VCaP (cell line): Measurements from ENCODE around the gene TNFRSF11A.

Source experiments
- H3K27ac ChIP-seq: fragments of 450-650 bp; 2 replicates; pipeline ENCODE4 v1.5.1; 2017
- TF ChIP-seq, protein P1 (sequence below): fragments of 450-650 bp; conservative IDR thresholded peaks from 2 replicates; pipeline ENCODE4 v1.5.1; 2017; ENCODE audit warnings: mild to moderate bottlenecking, moderate library complexity

Gene TNFRSF11A

DNA sequence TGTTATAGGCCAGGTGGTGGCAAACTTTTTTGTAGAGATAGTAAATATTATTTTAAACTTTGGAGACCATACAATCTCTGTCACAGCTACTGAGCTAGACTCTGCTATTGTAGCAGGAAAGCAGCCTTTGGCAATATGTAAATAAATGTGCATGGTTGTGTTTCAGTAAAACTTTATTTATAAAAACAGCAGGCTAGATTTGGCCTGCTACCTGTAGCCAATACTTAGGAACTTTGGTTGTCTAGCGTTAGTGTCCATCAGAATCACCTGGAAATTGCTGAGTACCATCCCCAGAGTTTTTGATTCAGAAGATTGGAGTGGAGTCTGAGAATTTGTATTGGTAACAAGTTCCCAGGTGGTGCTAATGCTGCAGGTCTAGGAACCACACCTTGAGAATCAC is 23.8 kb upstream of the TNFRSF11A start:
- no peak overlapping the region for H3K27ac ChIP-seq
- TF ChIP-seq, protein P1, sequence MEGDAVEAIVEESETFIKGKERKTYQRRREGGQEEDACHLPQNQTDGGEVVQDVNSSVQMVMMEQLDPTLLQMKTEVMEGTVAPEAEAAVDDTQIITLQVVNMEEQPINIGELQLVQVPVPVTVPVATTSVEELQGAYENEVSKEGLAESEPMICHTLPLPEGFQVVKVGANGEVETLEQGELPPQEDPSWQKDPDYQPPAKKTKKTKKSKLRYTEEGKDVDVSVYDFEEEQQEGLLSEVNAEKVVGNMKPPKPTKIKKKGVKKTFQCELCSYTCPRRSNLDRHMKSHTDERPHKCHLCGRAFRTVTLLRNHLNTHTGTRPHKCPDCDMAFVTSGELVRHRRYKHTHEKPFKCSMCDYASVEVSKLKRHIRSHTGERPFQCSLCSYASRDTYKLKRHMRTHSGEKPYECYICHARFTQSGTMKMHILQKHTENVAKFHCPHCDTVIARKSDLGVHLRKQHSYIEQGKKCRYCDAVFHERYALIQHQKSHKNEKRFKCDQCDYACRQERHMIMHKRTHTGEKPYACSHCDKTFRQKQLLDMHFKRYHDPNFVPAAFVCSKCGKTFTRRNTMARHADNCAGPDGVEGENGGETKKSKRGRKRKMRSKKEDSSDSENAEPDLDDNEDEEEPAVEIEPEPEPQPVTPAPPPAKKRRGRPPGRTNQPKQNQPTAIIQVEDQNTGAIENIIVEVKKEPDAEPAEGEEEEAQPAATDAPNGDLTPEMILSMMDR = no peak

DNA sequence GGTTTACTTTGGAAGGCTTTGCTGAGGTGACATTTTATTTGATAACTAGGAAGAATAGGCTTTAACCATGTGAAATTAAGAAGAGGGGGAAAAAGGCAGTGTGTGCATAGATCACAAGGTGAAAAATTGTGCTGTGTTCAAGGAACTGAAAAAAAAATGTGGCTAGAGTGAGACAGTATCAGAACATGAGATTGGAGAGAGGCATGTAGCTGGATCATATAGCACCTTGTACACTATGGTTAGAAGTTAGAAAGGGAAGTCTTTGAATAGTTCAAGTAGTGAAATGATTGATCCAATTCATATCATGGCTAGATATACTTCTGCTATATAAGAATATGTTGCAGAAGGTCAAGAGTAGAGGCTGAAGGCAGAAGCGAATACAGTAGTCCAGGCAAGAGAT is 12.3 kb upstream of the TNFRSF11A start:
- H3K27ac ChIP-seq = no peak overlapping the region
- TF ChIP-seq, protein P1 = no peak

DNA sequence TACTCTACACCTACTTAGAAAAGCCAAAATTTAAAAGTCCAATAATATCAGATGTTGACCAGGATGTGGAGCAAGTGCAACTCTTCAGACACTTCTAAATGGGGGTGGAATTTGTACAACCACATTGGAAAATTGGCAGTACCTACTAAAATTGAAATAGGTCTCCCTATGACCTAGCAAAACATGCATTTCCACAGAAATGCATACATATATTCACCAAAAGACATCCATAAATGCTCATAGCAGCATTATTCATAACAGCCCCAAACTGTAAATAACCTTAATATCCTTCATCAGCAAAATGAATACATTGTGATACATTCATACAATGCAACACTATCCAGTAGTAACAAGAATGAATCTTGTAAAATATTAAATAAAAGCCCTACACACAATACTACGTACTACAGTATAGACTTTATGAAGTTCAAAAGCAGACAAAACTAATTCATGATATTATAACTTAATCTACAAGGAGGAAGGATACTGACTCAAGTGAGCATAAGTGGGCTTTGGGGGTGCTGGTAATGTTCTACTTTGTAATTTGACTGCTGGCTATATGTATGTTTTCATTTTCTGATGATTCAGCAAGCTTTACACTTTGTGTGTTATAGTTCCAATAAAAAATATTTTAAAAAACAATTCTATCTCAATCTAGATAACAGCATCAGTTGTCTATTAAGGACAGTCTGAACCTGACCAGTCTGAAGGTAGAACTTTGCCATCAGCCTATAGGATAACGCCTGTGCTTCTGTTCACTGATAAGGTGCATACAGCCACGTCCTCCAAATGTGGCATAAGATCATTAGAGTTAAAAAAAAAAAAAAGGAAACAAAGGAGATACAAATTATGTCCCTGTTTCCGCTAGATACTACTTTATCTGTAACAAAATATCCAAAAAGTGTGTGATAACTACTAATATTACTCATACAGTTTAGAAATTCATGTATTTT is 6.6 kb upstream of the TNFRSF11A start:
- no peak overlapping the region for H3K27ac ChIP-seq
- TF ChIP-seq, protein P1 = no peak

DNA sequence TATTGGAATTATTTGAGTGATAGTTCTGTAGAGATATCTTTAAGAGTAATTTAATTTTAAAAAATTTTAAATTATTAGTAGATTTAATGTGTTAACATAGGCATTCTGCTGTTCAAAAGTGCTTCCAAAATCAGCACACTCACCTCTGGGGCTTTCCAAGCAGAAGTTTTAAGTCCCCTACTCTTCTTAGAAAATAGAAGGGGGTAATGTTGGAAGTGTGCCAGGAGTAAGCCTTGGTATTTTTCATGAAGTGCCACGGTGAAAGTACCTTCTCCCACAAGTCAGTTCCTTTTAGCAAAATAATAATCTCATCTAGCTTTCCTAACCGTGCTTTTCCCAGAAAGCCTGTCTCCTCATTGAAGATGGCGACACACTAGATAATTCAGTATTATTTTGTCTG is 3.9 kb upstream of the TNFRSF11A start:
- TF ChIP-seq, protein P1 = no peak
- no peak overlapping the region for H3K27ac ChIP-seq

DNA sequence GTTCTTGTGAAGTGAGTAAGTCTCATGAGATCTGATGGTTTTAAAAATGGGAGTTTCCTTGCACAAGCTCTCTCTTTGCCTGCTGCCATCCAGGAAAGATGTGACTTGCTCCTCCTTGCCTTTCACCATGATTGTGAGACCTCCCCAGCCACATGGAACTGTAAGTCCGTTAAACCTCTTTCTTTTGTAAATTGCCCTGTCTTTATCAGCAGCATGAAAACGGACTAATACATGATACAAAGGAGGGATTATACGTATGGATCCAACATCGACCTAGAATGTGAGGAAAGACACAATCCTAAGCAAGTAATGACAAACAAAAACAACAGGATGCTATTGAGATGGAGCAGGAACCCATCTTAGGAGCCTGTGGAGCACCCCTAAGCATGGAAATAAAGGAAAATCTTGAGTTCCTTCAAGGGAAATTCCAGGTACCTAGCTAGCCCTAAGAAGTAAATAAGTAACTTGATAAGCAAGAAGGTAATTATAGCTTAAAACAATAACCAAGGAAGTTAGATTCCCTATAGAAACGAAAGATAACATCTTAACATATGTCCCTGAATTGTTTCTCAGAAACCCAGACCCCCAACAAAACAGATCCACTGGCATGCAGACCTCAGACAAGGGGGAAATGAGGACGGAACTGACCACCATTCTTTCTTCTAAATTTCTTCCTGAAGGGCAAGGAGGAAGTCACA is 1.5 kb upstream of the TNFRSF11A start:
- TF ChIP-seq, protein P1 = no peak
- no peak overlapping the region for H3K27ac ChIP-seq

DNA sequence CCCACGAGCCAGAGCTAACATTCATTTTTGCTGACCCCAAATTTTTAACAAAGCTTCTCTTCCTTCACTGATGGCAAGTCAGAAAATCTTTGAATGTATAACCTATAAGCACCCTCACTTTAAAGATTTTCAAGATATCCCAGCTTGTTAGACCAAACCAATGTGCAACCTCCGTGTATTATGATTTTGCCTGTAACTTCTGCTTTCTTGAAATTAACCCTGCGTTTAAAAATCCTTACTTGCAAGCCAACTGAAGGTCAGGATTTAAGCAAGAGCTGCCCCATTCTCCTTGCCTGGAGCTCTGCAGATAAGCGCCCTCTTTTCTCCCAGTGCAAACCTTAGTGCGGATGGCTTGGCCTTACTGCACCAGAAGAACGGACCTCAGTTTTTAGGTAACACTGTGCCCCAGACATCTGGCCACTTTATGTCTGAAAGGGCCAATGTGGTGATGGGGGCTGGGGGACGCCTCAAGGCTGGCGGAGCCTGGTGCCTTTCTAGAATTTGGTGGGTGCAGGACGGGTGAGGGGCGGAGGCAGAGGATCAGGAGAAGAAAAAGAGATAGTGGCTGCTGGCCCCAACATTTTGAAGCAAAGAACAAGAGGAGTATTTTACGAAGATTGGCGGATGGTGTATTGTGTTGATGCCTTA is 805 bp upstream of the TNFRSF11A start:
- TF ChIP-seq, protein P1 = no peak
- H3K27ac ChIP-seq = peak overlapping the region; percentile 62; the same call in 1 of the 2 replicates
